ENCODE data around the gene PPY.
"Not testable (repeated sequence)": the region's sequence is repeated elsewhere in the genome, so short reads cannot be mapped to it uniquely, and the experiment has no call there.

The PPY gene

GRCh38 chr17:43935204-43935925 lies 6.9 kb downstream of the PPY start:
- in situ Hi-C loops (cut with HindIII; ENCODE audit: low sequenced_read_pairs) = no loop called here

GRCh38 chr17:43932923-43933322 lies 9.4 kb downstream of the PPY start:
- in situ Hi-C loops (cut with HindIII; ENCODE audit: low sequenced_read_pairs) = no loop called here

- in situ Hi-C loops (cut with HindIII; ENCODE audit: low sequenced_read_pairs) = no loop called here
Measured at GRCh38 chr17:43932357-43932756, 9.9 kb downstream of the PPY start.

GRCh38 chr17:43931062-43931571 lies 11.2 kb downstream of the PPY start:
- in situ Hi-C loops (cut with HindIII; ENCODE audit: low sequenced_read_pairs) = no loop called here

GRCh38 chr17:43928609-43929008 lies 13.7 kb downstream of the PPY start:
- in situ Hi-C loops (cut with HindIII; ENCODE audit: low sequenced_read_pairs) = no loop called here

DNA sequence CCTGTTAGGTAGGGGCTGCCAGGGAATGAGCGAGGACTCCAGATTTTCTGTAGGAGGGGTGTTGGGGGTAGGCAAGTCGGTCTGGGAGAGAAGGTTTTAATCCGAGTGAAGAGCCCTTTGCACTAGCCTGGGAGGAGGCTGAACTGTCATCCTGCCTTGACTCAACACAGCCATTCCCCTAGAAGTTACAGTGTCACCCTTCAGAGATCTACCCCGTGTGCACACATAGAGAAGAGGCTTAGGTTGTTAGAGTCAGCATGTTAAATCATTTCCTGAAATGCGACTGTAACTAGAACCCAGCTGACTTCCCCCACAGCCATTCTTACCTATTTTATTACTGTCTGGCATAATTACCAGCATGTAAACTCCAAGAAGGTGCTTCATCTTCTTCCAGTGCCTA lies 14.3 kb downstream of the PPY start:
- in situ Hi-C loops (cut with HindIII; ENCODE audit: low sequenced_read_pairs) = not testable (repeated sequence)

DNA sequence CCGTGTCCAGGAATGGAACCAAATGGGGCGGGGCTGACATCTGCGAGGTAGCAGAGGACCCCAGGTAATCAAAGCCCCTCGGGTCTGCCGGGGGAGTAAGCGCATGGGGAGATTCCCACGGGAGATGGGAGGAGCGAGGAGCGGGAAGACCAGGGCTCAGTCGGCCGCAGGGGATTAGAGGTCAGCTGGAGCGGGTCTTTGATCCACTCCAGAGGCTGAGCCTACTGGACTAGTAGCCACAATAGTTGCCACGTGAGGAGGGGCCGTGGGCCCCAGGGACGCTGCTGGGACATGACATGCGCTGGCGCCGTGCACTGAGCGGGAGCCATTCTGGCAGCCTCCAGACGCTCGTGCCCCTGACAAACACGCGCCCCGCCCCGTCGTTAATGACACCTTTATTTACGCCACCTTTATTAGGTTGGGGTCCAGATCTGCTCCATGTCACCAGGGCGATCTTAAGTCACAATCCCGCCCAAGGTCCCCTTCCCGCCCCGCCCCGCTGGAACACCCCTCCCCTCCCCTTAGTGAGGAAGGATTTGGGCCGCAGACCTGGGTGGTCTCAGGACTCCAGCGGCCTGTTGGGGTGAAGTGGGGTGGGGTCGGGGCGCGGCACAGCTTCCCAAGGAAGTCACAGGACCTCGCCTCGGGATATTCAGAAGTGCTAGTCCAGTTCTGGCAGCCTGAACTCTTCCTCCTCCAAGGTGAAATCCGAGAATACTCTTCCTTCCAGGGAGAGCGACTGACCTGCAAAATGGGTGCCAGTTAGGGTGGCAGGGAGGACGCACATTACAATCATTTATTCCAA lies 15.0 kb downstream of the PPY start:
- in situ Hi-C loops (cut with HindIII; ENCODE audit: low sequenced_read_pairs) = no loop called here

DNA sequence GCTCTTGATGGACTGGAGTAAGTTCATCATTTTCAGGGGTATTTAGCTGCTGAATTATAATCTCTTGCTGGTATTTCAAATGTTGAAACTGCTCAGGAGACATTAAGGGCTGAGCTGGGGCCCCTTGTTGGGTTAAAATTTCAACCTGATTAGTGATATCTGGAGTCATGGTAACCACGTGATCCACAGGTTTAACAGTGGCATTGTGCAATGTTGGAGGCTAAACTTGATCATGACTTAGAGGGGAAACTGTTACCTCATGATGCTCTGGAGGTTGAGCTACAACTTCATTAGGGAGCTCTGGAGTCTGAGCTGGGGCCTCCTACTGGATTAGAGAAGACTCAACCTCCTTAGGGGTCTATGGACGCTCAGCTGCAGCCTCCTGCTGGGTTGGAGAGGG lies 17.7 kb downstream of the PPY start:
- in situ Hi-C loops (cut with HindIII; ENCODE audit: low sequenced_read_pairs) = no loop called here

- in situ Hi-C loops (cut with HindIII; ENCODE audit: low sequenced_read_pairs) = no loop called here
Measured at GRCh38 chr17:43920500-43921095, 21.7 kb downstream of the PPY start.

DNA sequence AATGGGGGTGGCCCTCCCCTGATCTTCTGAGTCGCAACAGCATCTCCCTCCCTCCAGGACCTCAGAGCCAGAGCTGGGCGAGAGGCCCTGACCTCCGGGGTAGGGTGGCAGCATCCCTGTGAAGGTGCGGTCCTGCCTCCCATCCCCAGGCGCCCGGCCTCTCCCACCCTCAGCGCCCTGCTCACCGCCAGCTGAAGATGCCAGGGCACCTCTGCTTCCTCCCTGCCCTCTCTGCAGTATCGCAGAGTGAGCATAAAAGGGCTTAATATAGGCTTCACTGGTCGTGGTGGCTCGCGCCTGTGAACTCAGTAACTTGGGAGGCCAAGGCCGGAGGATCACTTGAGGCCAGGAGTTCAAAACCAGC lies 24.3 kb downstream of the PPY start:
- in situ Hi-C loops (cut with HindIII; ENCODE audit: low sequenced_read_pairs) = no loop called here

DNA sequence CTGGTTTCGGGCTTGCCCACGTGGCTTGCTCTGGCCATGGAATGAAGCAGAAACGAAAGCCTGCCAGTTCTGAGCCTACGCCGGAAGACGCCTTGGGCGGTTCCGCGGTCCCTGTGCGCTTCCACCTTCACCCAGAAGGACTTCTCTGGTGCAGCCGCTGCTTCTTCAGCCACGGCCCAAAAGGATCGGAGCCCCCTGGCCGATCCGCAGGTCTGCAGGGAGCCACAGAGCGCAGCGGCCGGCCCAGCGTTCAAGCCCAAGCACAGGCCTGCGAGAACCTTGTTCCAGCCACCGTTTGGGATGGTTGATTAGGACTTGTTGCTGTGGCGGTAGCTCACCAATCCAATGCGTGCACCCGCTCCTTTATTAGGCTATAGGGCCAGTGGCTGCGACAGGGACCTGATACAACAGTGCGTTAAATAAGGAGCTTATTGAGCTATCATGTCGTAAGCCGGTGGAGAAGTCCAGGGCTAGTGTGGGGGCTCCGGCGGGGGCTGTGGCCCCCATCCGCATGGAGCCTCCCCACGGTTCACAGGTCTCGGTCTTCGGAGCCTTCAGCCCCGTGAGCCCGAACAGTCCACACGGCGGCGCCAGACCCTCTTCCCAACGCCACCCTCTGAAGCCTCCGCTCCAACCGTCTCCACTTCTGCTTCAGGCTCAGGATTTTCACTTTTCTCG lies 24.8 kb downstream of the PPY start:
- in situ Hi-C loops (cut with HindIII; ENCODE audit: low sequenced_read_pairs) = no loop called here

DNA sequence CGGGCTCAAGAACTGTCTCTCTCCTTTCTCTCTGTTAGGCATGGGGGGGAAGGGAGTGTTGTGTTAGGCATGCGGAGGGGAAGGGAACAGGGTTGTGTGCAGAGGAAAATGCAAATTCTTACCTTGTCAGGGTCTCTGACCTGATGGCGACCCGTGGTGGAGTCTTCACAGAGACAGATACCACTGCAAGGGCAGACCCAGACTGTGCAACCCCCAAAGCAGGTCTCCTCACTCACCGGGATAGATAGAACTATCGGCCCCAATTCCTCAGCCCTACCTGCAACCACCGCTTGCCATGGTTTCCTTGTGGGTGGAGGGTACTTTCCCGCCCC lies 25.3 kb downstream of the PPY start:
- in situ Hi-C loops (cut with HindIII; ENCODE audit: low sequenced_read_pairs) = no loop called here

- in situ Hi-C loops (cut with HindIII; ENCODE audit: low sequenced_read_pairs) = no loop called here
Measured at GRCh38 chr17:43916385-43916784, 25.9 kb downstream of the PPY start.

GRCh38 chr17:43915559-43915958 lies 26.7 kb downstream of the PPY start:
- in situ Hi-C loops (cut with HindIII; ENCODE audit: low sequenced_read_pairs) = no loop called here

GRCh38 chr17:43914451-43914850 lies 27.8 kb downstream of the PPY start:
- in situ Hi-C loops (cut with HindIII; ENCODE audit: low sequenced_read_pairs) = no loop called here

DNA sequence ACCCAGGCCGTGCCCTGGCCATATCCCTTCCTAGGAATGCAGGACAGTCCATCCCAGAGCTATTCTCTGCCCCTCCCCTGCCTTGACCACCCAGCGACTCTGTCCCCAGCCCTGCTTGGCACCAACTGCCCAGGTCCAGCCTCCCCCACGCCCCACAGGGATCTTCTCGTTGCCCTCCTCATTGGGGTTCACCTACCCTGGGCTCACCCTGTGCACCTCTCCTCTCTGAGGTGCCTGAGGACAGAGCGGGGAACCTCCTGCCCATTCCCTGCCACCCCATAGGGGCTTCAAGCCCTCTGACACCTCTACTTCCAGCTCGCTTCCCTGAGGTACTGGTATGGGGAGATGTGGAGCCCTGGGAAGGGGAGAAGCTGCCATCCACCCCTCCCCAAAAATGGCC lies 28.7 kb downstream of the PPY start:
- in situ Hi-C loops (cut with HindIII; ENCODE audit: low sequenced_read_pairs) = no loop called here

DNA sequence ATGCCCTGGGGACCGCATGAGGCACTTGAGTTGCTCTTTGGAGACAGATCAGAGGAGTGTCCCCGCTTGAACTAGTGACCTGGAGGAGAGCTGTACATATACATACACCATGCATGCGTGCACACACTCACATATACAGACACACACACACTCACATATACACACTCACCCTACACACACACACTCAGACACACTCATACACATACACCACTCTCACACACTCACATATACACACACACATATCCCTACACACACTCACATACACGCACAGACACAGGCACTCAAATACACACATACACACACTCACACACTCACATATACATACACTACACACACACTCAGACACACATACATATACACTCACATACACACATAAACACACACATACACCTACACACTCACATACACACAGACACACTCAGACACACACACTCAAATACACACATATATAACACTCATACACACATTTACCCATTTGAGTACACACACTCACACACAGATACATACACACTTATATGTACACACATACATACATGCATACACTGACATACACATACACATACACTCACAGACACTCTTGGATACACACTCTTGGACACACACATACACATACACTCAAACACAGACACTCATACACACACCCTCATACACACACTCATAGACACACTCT lies 29.5 kb downstream of the PPY start:
- in situ Hi-C loops (cut with HindIII; ENCODE audit: low sequenced_read_pairs) = no loop called here

DNA sequence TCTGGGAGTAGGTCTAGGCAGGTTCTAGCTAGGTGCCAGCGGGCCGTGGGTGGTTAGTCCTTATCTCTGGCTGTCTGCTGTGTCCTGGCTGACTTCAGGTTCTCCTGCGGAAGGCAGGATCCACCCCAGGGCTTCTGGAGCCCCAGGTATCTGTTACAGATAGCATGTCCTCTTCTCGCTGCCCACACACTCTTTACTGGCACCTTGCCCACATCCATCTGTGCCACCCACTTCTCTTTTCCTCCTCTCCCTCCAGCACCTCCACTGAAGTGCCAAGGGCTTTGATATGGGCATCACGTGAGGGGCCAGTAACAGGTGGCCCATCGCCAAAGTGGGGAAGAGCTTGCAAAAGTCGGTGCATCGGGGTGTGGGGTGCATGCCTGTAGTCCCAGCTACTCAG lies 30.4 kb downstream of the PPY start:
- in situ Hi-C loops (cut with HindIII; ENCODE audit: low sequenced_read_pairs) = no loop called here

- in situ Hi-C loops (cut with HindIII; ENCODE audit: low sequenced_read_pairs) = no loop called here
Measured at GRCh38 chr17:43909537-43910231, 32.6 kb downstream of the PPY start.

DNA sequence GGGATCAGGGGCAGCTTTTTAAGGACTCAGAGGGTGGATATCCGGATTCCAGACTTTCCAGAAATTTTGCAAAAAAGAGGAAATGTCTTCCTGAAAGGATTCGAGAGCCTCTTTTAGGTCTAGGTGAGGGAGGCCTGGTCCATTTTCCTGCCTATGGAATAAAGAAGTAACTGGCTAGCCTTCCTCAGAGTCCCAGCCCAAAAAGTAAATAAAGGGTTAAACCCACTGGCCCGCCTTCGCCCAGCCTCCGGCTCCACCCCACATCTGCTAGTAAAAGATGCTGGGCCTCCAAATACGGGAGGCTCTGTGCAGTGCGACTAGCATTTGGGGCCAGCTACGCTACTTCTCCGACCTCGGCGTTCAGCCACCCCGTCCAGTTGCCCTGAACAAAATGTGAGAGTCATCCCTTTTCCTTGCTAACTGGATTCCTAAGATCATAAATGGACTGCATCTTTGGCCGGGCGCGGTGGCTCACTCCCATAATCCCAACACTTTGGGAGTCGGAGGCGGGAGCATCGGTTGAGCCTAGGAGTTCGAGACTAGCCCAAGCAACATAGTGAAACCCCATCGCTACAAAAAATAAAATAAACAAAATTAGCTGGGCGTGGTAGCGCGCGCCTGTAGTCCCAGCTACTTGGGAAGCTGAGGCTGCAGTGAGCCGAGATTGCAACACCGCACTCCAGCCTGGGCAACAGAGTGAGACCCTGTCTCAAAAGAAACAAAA lies 34.1 kb downstream of the PPY start:
- in situ Hi-C loops (cut with HindIII; ENCODE audit: low sequenced_read_pairs) = no loop called here
